ENCODE measurements around the gene ARID5B. TPM values are rescaled to one million over a fixed set of nuclear protein-coding genes. Genes with fewer than 3 reads are reported as not detected.

The ARID5B gene
- total RNA-seq, 1 experiment from 2014 or later: 0.04 TPM

- TF ChIP-seq CTCF (conservative IDR thresholded peaks at IDR 0.05): no peak
- H3K9ac ChIP-seq (ENCODE audit: extremely low read depth, insufficient read length, low read length): no peak overlapping the region
- no peak overlapping the region for H3K4me2 ChIP-seq (ENCODE audit: insufficient read depth, insufficient read length, low read length)
- no peak overlapping the region for H2AFZ ChIP-seq (ENCODE audit: low read length)
- Mint-ChIP-seq H3K4me1 (peaks cover 48 to 52% of the 10 kb centered on the region in 2 experiments), H3K27me3 (ENCODE audit: low read depth) (no peaks in the 10 kb centered on the region), H3K27ac (no peak overlapping the region), H3K36me3 (ENCODE audit: insufficient read depth in 1 of 3, low read depth in 3 of 3) (peaks cover 0 to 5% (median 0%) of the 10 kb centered on the region in 3 experiments; a peak in 2 of 7 replicates), H3K4me3 (no peak overlapping the region), H3K9me3 (peaks cover 0 to 4% of the 10 kb centered on the region in 2 experiments; a peak in 3 of 5 replicates)
- H3K23me2 ChIP-seq (ENCODE audit: insufficient read length, low read depth, low read length, poor library complexity, severe bottlenecking): no peaks in the 10 kb centered on the region
- no peaks in the 10 kb centered on the region for H4K20me1 ChIP-seq (ENCODE audit: control insufficient read depth, insufficient read depth, insufficient read length)
- H3K79me1 ChIP-seq (ENCODE audit: insufficient read depth, low read depth, low read length, poor library complexity, severe bottlenecking): no peaks in the 10 kb centered on the region
- H3K23ac ChIP-seq (ENCODE audit: insufficient read length, low read depth, low read length): no peak overlapping the region
- no peak overlapping the region for H4K8ac ChIP-seq (replicated peaks; ENCODE audit: insufficient read length, low read depth, low read length)
- H4K5ac ChIP-seq (ENCODE audit: insufficient read length, low read depth, low read length): no peak overlapping the region
- no CpG with 5 or more reads among the region's 1 CpG for WGBS (ENCODE audit: extremely low coverage, insufficient read length, low lambda C conversion rate)
- no peak overlapping the region for H3T11ph ChIP-seq (ENCODE audit: low read length)
- H4K91ac ChIP-seq (ENCODE audit: insufficient read length, low read depth, low read length): no peak overlapping the region
- H3K27me3 ChIP-seq (ENCODE audit: insufficient read depth, low read length): no peaks in the 10 kb centered on the region
- no peak overlapping the region for H2BK12ac ChIP-seq (ENCODE audit: insufficient read length, low read depth, low read length)
- H2BK5ac ChIP-seq (ENCODE audit: insufficient read length, low read length): no peak overlapping the region
- H3K79me2 ChIP-seq (ENCODE audit: insufficient read depth, low read length): no peaks in the 10 kb centered on the region
- no peak overlapping the region for H3K18ac ChIP-seq (ENCODE audit: insufficient read length, low read depth, low read length)
- no peaks in the 10 kb centered on the region for H3K9me3 ChIP-seq (ENCODE audit: control insufficient read depth, low read depth, low read length)
- no peak overlapping the region for H3K27ac ChIP-seq (ENCODE audit: insufficient read length, low read depth, low read length)
- no peak overlapping the region for H3K4ac ChIP-seq (ENCODE audit: low read depth, low read length)
- no peak overlapping the region for H2BK15ac ChIP-seq (ENCODE audit: low read depth, low read length)
- DNase-seq: no peak
- H2BK120ac ChIP-seq (ENCODE audit: low read depth, low read length, poor library complexity, severe bottlenecking): no peak overlapping the region
- H3K4me1 ChIP-seq (ENCODE audit: insufficient read depth, low read length): peaks cover 15% of the 10 kb centered on the region
- H2AK5ac ChIP-seq (ENCODE audit: insufficient read length, low read length): no peak overlapping the region
- H3K14ac ChIP-seq (ENCODE audit: insufficient read depth, low read length): no peak overlapping the region
- H3K56ac ChIP-seq (ENCODE audit: insufficient read length, low read depth, low read length): no peak overlapping the region
- no peak overlapping the region for H2BK20ac ChIP-seq (ENCODE audit: low read depth, low read length, poor library complexity, severe bottlenecking)
These were observed 89.2 kb downstream of the ARID5B start for GRCh38 chr10:61990761-61991135.
